Brain microvascular endothelial cell (primary cell): ENCODE measurements around the gene UQCRQ.

Source experiments
- DNase-seq: peaks from one replicate; pipeline ENCODE4 v3.0.0-alpha.2; 2020
- H3K27ac ChIP-seq: fragments of 250-450 bp; sonication (Bioruptor Pico); 2 replicates; pipeline ENCODE4 v1.5.1; 2020; ENCODE audit warnings: mild to moderate bottlenecking, moderate library complexity
- H3K27me3 ChIP-seq: fragments of 250-450 bp; sonication (Bioruptor Pico); replicated peaks from 2 replicates; pipeline ENCODE4 v1.5.1; 2020; ENCODE audit warnings: mild to moderate bottlenecking
- H3K36me3 ChIP-seq: fragments of 250-450 bp; sonication (Bioruptor Pico); replicated peaks from 2 replicates; pipeline ENCODE4 v1.5.1; 2020; ENCODE audit warnings: mild to moderate bottlenecking
- H3K4me3 ChIP-seq: 2 replicates; pipeline ENCODE4 v1.5.1; 2011; ENCODE audit warnings: low read depth, mild to moderate bottlenecking, control low read depth, low read length, moderate library complexity
- CTCF ChIP-seq: IDR thresholded peaks from 2 replicates; pipeline ENCODE4 v1.5.1; 2011; ENCODE audit warnings: low read depth, mild to moderate bottlenecking, moderate library complexity, low read length, control low read depth, inconsistent platforms; ENCODE audit errors: missing control alignments
- in situ Hi-C: cut with HindIII; loops from 2 replicates; pipeline ENCODE4 v1.10.0; 2017; ENCODE audit warnings: low sequenced_read_pairs, low pct_ligation_motif_present

Gene UQCRQ

GRCh38 chr5:132838516-132839282 is 27.7 kb upstream of the UQCRQ start:
- DNase-seq, result no peak
- in situ Hi-C loops, result no loop called here
- TF ChIP-seq CTCF, result no peak
- Histone ChIP-seq H3K27me3 (no peaks in the 10 kb centered on the region), H3K4me3 (no peak overlapping the region), H3K27ac (no peak overlapping the region), H3K36me3 (no peaks in the 10 kb centered on the region)

- Histone ChIP-seq H3K27me3 (no peaks in the 10 kb centered on the region), H3K4me3 (no peak overlapping the region), H3K36me3 (no peaks in the 10 kb centered on the region), H3K27ac (peak overlapping the region; percentile 44)
- in situ Hi-C loops, result no loop called here
- TF ChIP-seq CTCF, result no peak
- DNase-seq, result peak; percentile 42
Observed at GRCh38 chr5:132839426-132840301, 26.8 kb upstream of the UQCRQ start.

- Histone ChIP-seq H3K27me3 (no peaks in the 10 kb centered on the region), H3K36me3 (no peaks in the 10 kb centered on the region), H3K4me3 (no peak overlapping the region), H3K27ac (peak overlapping the region; percentile 44)
- in situ Hi-C loops, result no loop called here
- no peak for DNase-seq
- no peak for TF ChIP-seq CTCF
Observed at GRCh38 chr5:132840313-132840712, 26.1 kb upstream of the UQCRQ start.

DNA sequence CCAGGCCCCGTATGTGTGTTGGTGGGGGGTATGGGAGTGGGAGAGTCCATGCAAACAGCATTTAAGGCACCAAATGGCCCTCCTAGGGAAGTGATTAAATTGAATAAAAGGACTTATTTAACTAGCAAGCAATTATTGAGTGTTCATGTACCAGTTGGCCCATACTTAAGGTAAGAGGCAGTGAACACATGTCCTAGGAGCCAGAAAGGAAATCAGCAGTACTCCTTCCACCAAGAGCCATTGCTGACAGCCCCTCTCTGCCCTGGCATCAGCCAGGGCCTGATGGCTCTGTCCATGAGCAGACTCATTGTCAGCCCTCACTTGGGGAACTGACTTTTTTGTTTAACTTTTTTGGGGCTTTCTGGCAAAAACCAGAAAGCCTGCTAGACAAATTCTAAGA is 25.5 kb upstream of the UQCRQ start:
- no peak for DNase-seq
- no peak for TF ChIP-seq CTCF
- Histone ChIP-seq H3K27me3 (no peaks in the 10 kb centered on the region), H3K27ac (no peak overlapping the region), H3K4me3 (no peak overlapping the region), H3K36me3 (no peaks in the 10 kb centered on the region)
- in situ Hi-C loops, result no loop called here

GRCh38 chr5:132841305-132841704 is 25.1 kb upstream of the UQCRQ start:
- TF ChIP-seq CTCF, result no peak
- no peak for DNase-seq
- Histone ChIP-seq H3K27ac (no peak overlapping the region), H3K36me3 (no peaks in the 10 kb centered on the region), H3K4me3 (no peak overlapping the region), H3K27me3 (no peaks in the 10 kb centered on the region)
- in situ Hi-C loops, result no loop called here
